ENCODE results near the gene ZNF200.

DNA sequence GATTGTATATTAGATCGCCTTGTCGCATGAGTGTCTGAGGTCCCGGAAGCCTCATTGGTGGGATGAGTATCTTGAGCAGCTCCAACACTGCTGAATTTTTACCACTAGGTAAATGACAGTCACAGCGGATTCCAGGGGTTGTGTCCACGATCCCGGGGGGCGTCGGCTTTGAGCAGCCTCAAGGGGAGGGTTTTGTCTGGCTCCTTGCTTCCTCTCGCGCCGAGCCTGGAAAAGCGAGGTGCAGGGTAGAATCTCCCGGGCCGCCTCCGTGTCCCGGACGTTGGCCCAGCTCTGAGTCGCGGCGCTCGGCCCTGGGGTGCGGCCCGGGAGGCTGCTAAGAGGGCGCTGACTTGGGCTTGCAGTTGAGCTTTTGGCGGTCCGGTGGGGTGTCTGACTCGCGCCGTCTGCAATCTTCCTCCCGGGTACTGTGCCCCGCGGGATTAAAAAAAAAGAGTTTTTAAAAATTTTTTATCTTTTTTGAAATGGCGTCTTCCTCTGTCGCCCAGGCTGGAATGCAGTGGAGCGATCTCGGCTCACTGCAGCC is 42.4 kb downstream of the ZNF200 start:
- TF ChIP-seq, protein P1, sequence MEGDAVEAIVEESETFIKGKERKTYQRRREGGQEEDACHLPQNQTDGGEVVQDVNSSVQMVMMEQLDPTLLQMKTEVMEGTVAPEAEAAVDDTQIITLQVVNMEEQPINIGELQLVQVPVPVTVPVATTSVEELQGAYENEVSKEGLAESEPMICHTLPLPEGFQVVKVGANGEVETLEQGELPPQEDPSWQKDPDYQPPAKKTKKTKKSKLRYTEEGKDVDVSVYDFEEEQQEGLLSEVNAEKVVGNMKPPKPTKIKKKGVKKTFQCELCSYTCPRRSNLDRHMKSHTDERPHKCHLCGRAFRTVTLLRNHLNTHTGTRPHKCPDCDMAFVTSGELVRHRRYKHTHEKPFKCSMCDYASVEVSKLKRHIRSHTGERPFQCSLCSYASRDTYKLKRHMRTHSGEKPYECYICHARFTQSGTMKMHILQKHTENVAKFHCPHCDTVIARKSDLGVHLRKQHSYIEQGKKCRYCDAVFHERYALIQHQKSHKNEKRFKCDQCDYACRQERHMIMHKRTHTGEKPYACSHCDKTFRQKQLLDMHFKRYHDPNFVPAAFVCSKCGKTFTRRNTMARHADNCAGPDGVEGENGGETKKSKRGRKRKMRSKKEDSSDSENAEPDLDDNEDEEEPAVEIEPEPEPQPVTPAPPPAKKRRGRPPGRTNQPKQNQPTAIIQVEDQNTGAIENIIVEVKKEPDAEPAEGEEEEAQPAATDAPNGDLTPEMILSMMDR (IDR thresholded peaks at IDR 0.05): no peak
- TF ChIP-seq POLR2A (IDR thresholded peaks at IDR 0.05): no peak
